Endothelial cell of hepatic sinusoid (primary cell): ENCODE data around the gene SP2.
"Not testable (repeated sequence)": the region's sequence is repeated elsewhere in the genome, so short reads cannot be mapped to it uniquely, and the experiment has no call there.

ENCODE experiments used
- in situ Hi-C: cut with HindIII; loops from 2 replicates; pipeline ENCODE4 v1.10.0; 2017; ENCODE audit warnings: low sequenced_read_pairs

SP2 gene

DNA sequence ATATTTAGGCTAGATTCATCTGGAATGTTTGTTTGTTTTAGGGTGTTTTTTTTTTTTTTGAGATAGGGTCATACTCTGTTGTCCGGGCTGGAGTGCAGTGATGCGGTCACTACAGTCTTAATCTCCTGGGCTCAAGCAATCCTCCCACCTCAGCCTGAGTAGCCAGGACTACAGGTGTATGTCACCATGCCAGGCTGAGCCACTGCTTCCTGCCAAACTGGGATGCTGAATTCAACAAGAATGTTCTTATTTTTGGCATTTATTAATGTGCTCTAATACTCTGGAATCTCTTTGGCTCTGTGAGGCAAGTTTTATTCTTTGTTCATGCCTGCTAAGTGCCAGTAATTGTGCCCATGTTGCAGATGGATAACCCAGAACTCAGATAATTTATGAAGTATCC, 21.5 kb downstream of the SP2 start:
- in situ Hi-C loops = no loop called here

DNA sequence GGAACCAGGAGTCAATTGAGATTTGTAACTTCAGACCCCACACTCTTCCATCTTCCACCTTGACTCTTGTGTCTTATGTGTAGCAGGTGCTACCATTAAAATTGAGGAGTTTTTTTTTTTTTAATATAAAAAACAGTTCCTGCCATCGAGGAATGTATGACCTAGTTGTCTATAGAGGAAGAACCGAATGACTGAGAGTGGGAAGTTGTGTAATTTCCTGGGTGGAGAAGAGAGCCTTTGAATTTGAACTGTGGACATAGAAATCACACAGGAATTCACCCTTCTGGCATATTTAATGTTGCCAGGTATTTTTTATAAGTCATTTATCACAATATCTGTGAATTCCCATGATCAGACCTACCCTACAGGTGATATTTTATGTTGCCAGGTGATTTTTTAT, 22.0 kb downstream of the SP2 start:
- in situ Hi-C loops = no loop called here

DNA sequence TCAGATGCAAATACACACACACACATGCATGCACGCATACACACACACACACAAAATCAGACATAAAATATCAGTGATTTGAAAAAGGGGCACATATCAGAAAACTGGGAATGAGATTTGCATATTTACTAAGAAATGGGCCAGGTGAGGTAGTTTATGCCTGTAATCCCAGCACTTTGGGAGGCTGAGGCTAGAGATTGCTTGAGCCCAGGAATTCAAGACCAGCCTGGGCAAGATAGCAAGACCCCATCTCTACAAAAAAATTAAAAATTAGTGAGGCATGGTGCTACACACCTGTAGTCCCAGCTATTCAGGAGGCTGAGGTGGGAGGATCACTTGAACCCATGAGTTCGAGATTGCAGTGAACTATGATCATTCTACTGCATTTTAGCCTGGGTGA, 23.0 kb downstream of the SP2 start:
- in situ Hi-C loops = no loop called here

DNA sequence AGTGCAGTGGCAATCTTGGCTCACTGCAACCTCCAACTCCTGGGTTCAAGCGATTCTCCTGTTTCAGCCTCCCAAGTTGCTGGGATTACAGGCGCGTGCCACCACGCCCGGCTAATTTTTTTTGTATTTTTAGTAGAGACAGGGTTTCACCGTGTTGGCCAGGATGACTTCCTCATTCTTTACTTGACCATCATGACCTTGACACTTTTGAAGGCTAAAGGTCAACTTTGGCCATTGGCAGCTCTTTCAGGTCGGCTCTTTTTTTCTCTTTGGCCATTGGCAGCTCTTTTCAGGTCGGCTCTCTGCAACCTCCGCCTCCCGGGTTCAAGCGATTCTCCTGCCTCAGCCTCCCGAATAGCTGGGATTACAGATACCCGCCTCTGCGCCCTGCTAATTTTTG, 23.9 kb downstream of the SP2 start:
- in situ Hi-C loops = not testable (repeated sequence)

DNA sequence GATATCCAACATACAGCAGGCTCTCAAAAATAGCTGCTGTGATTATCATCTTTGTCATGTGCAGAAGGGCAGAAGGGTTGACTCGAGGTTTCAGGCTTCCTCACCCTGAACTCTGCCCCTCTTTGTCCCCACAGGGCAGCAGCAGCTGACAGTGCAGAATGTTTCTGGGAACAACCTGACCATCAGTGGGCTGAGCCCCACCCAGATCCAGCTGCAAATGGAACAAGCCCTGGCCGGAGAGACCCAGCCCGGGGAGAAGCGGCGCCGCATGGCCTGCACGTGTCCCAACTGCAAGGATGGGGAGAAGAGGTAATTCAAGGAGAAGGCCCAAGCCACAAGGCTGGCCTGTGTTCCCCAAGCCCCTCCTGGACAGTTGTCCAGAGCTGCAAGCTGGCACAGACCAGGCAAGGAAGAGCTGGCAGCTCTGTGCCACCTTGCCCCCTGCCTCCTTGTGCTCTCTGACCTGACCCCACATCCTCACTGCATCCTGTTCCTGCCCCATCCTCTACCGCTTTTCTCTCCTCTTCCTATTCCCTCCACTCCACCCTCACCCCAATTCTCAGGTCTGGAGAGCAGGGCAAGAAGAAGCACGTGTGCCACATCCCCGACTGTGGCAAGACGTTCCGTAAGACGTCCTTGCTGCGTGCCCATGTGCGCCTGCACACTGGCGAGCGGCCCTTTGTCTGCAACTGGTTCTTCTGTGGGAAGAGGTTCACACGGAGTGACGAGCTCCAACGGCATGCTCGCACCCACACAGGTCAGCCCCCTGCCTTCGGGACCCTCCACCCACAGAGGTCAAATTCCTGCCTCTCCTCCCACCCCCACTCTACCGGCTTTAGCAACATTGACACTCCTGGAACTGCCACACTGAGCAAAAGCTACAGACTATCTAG, 29.0 kb downstream of the SP2 start:
- in situ Hi-C loops = no loop called here

DNA sequence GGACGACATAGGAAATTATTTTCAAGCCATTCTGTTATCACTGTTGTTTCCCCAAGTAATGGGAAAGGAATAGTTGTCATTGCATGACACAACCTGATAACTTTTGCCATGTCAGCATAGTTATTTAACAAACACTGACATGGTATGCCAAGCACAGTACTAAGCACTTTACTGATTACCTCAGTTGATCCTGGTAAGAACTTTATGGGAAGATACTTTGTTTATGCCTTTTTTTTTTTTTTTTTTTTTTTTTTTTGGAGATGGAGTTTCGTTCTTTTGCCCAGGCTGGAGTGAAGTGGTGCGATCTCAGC, 29.6 kb downstream of the SP2 start:
- in situ Hi-C loops = no loop called here

DNA sequence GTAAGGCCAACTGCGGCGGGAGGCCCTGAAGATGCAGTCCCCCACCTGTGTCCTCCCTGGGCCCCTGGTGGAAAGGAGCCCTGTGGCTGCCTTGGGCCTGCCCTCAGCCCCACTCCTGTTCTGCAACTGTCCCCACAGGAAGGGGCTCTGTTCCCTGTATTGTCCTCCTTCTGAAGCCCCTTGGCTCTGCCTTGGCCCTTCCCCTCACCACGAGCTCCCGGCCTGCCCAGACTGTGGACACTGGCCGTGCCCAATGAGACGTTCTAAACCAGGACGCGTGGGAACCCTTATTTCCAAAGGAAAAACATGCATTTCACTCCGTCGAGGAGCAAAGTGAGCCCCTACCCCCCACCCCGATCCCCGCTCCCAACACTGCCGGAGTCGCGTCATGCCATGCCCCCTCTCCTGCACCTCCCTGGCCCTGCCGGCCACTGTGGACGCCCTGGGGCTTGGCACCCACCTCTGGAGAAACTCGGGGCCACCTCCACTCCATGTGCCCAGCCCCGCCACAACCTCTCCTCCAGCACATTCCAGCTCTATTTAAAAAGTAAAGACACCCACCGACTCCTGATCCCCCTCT, 31.9 kb downstream of the SP2 start:
- in situ Hi-C loops = no loop called here

DNA sequence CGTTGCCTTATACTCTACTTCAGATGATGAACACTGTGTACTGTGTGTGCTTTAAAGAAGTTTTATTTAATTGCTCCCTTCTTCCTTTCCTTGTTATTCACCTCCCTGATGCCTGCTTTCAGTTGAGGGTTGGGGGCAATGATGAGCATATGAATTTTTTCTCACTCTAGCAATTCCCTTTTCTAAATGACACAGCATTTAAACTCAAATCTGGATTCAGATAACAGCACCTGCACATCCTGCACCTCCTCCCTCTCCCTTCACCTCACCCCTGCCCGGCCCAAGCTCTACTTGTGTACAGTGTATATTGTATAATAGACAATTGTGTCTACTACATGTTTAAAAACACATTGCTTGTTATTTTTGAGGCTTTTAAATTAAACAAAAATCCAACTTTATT, 32.4 kb downstream of the SP2 start:
- in situ Hi-C loops = no loop called here

DNA sequence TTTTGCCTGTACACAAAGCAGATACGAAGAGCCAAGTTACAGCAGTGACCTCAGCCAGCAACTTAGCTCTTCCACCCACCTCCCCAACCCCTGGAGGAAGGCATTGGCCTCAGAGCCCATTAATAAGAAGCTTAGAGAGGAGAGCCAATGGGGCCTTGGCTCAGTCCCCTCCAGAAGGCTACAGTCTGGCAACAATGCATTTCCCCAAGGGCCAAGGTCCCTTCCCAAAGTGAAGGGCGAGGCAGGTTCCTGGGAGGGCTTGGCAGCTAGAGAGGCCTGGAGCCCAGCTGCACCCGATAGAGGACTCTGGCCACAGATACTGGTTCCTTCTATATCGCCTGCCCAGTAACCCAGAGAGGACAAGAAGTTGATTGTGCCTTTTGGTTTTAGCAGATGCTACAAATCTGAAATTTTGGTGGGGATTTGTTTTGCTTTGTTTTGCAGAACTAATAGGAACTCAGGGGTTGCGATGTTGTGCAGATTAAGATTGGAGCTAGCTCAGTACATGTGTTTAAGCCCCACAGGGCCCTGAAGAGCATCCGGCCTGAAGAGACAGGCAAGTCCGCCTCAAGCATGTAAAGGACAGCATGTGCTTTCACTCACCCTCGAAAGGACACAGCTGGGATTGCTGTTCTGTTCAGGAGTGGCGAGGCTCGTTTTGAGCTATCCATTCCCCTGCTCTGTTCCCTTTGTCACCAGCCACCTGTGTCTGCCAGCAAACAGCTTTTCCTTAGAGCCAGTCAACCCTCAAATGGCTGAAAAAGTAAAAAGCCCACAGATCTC, 33.4 kb downstream of the SP2 start:
- in situ Hi-C loops = no loop called here

DNA sequence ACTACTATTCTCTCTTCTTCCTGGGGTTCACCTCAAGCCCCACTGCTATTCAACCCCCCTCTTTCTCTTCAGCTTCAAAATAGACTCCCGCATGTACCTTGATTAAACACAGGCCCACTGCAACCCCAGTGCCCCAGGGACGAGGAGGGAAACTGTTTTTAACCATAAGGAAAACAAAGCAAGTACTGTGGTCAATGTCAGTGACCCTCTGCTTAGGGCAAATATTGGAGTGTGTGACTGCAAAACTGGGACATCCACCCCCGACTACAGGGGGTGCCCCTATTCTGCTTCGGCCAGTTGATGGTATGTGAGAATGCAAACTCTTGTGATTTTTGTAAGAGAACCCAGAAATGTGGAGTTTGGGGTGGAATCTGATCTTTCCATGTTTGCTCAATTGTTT, 35.8 kb downstream of the SP2 start:
- in situ Hi-C loops = no loop called here

DNA sequence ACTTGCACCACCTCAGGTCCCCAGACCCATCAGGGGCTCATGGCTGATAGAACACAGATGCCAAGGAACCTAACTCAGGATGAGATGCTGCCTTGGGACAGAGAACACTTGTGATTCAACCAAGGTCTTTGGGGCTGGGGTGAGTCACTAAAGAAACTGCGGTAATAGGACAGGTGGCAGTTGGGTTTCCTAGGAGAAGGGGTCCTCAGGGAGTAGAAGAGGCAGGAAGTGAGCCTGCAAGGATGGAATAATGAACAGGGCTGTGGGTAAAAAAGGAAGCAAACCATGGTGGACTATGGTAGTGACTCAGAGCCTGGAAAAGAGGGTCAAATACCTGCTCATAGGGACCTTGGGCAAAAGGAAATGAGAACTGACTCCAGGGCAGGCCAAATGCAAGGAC, 38.8 kb downstream of the SP2 start:
- in situ Hi-C loops = no loop called here

DNA sequence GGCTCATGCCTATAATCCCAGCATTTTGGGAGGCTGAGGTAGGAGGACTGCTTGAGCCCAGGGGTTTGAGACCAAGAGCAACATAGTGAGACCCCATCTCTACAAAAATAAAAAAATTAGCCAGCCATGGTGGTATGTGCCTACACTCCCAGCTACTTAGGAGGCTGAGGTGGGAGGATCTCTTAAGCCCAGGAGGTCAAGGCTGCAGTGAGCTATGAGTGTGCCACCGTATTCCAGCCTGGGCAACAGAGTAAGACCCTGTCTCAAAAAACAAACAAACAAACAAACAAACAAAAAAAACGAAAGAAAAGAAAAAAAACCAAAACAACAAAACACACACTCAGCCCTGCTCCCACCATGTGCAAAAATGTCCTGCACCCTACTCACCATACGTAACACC, 39.4 kb downstream of the SP2 start:
- in situ Hi-C loops = not testable (repeated sequence)

DNA sequence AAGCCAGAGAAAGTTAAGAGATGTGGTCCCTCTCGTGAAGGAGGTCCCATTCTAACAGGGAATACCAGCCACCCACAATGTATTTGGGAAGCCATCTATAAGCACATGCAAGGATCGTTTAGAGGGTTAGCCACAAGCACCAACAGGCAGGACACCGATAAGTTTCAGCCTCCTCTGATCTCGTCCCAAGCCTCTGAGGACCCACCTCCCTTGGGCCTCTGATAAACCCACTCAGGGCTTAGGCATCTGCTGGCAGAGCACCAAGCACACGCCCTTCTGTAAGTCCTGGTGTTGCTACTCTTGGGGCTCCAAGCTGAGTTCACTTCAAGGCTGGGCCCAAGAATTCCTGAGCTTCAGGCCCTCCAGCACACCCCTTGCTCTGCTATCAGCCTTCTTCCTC, 39.9 kb downstream of the SP2 start:
- in situ Hi-C loops = no loop called here

DNA sequence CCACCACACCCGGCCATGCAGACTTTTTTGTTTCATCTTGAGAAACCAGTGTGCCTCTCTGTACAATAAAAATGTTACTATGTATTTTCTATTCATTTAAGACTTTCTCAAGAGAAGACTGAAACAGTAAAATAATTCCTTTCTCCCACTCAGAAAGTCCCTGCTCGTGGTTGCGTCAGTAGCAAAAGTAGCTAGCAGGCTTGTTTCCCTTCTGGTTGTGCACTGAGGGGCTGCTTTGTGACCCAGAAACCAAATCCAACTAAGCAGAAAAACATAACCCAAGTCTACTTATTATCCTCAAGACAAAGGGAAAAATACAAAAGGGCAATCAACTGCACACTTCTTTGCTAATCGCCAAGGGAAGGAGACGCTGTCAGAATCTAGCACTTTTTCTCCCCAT, 41.9 kb downstream of the SP2 start:
- in situ Hi-C loops = no loop called here

DNA sequence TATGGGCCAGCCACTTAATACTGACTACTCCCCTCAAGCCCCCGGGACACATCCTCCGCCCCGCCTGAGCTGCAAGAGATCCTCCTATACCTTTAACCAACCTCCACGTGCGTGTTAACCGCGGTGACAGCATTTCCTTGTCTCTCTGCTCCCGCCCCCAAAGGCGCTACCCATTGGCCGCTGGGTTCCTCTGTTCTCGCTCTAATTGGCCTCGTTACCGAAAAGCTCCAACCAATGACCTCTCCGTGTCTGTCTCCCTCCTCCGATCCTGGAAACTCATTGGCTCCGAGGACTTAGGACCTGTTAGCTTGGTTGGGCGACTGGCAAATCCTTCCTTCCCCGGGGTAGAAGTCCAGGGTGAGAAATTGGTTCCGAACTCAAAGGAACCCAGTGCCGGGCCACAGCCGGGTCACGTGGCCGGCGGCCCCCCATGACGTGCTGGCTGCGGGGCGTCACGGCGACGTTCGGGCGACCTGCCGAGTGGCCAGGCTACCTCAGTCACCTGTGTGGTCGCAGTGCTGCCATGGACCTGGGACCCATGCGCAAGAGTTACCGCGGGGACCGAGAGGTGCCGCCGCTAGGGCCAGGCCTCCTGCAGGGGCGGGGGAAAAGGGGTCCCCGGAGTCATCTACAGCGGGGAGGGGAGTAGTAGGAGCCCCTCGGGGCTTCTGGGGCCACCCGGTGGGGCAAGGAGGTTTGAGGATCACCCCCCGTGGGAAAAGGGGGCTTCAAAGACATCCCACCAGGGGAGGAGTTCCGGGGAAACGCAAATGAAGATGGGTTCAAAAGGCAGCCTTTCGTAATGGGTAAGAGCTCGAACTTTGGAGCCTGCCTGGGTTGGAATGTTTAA, 45.4 kb downstream of the SP2 start, which contains the start of gene PNPO:
PNPO (plus strand) TSS at position 326 of the 850 bp plus-strand sequence; CDS start at position 431, 105 bp downstream.
- in situ Hi-C loops = loop anchor here (5.0 kb wide), 2 partner anchors 51 to 79 kb away; no protein-coding TSS in a partner anchor

DNA sequence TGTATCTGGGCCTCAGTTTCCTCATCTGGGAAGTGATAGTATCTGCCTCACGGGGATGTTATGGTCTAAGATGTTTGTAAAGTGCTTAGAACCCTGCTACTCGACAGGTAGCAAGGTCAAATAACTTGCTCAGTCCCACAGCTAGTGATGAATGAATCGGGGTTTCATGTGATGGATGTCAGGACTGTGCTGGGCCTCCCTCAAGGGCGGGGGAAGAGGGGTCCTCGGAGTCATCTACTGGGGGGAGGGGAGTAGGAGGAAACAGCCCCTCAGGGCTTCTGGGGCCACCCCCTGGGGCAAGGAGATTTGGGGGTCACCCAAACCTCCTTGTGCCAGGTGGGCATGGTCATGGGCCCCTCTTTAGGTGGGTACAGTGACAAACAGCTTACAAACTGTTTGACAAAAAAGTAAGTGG, 46.1 kb downstream of the SP2 start:
- in situ Hi-C loops = loop anchor here (5.0 kb wide), 2 partner anchors 50 to 80 kb away; no protein-coding TSS in a partner anchor

DNA sequence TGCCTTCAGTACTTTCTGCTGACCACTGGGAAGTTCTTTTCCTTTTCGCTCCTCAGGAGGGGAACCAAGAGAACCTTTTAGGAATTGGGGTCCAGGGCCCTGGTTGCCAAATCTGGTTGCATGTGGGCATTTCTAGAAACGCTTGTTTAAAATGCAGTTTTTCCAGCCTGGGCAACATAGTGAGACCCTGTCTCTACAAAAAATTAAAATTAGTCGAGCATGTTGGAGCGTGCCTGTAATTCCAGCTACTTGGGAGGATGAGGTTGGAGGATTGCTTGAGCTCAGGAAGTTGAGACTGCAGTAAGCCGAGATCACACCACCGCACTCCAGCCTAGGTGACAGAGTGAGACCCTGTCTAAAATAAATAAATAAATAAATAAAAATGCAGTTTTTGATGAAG, 46.5 kb downstream of the SP2 start:
- in situ Hi-C loops = loop anchor here (5.0 kb wide), 2 partner anchors 50 to 80 kb away; no protein-coding TSS in a partner anchor

DNA sequence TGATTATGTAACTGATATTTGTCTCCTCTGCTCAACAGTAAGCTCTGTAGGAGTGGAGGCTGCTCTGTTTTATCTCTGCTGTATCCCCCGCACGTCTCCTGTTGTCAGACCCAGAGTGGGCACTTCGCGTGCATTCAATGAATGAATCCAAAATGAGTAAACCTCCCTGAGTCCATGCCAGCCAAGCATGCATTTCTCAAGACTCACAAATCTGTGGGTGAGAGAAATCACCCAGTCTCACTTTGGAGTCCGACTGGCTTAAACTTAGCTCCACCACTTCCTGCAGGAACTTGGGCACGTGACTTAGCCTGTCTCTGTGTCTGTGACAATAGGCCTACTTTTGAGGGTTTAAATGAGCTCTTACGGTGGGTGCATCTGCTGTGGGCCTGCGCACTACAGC, 49.0 kb downstream of the SP2 start:
- in situ Hi-C loops = no loop called here

DNA sequence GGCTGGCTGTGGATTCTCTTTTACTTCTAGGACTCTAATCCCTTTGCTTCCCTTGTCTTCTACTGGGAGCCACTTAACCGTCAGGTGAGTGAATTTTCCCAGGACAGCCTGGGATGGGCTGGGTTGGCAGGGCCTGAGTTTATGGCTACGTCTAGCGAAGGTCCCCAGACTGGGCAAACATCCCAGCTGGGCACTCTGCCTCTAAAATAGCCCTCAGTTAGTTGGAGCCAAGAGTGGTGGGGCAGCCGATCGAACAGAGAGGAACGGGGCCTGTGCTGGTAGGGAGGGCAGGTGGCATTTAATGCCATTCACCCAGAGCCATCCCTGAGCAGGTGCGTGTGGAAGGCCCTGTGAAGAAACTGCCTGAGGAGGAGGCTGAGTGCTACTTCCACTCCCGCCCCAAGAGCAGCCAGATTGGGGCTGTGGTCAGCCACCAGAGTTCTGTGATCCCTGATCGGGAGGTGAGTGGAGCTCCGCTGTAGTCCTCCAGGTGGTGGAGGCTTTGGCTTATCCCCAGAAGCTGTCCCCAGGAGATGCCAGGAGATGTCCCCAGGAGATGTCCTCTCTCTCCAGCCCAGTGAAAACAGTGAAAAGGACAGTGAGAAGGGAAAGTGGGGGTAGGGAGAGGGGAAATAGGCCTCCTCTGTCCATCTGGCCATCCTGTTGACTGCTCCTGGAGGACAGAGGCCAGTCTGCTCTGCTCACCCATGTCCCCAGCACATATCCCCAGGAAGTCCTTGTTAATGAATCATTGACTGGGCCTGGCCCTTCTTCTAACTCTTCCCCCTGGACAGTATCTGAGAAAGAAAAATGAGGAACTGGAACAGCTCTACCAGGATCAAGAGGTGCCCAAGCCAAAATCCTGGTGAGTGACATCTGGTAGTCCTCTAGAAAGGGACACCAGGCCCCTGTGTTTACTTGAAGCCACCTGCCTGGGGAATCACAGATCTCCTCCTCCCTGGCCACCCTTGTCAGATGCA, 49.8 kb downstream of the SP2 start:
- in situ Hi-C loops = no loop called here

DNA sequence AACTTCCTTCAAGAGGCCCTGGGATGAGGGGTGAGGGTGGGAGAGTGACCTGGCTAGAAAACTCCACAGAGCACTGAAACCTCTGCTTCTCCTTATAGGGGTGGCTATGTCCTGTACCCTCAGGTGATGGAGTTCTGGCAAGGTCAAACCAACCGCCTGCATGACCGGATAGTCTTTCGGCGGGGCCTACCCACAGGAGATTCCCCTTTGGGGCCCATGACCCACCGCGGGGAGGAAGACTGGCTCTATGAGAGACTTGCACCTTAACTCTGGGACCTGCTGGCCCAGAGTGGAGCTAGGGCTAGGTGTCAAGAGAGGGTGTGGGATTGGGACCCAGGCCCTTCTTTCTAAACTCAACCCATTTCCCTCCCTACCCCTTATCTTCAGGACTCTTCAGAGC, 50.5 kb downstream of the SP2 start:
- in situ Hi-C loops = no loop called here
